SK-N-SH (cell line): ENCODE data around the gene PLIN4.

ENCODE experiments used
- EZH2phosphoT487 ChIP-seq: fragments of 200-600 bp; sonication (generic); IDR thresholded peaks from 2 replicates; pipeline ENCODE4 v1.6.1; 2017; ENCODE audit warnings: low read depth, mixed run types, mild to moderate bottlenecking, antibody characterized with exemption, moderate library complexity, borderline replicate concordance
- POLR2AphosphoS5 ChIP-seq: IDR thresholded peaks from 2 replicates; pipeline ENCODE4 v1.6.1; 2012; ENCODE audit warnings: low read depth, low read length
- RFX5 ChIP-seq: IDR thresholded peaks from 2 replicates; pipeline ENCODE4 v1.6.1; 2012; ENCODE audit warnings: mild to moderate bottlenecking, improper control_type of control experiment, low read length
- SMC3 ChIP-seq: IDR thresholded peaks from 2 replicates; pipeline ENCODE4 v1.6.1; 2012; ENCODE audit warnings: low read depth, low read length, improper control_type of control experiment
- TAF1 ChIP-seq: IDR thresholded peaks from 2 replicates; pipeline ENCODE4 v1.6.1; 2012; ENCODE audit warnings: low read depth, mild to moderate bottlenecking, low read length, moderate library complexity, borderline replicate concordance
- TF ChIP-seq, protein P1 (sequence below): fragments of 200-600 bp; sonication (generic); IDR thresholded peaks from 2 replicates; pipeline ENCODE4 v1.6.1; 2017; ENCODE audit warnings: antibody characterized with exemption, mild to moderate bottlenecking, moderate library complexity
- TF ChIP-seq, protein P2 (sequence below): IDR thresholded peaks from 2 replicates; pipeline ENCODE4 v1.6.1; 2012; ENCODE audit warnings: mild to moderate bottlenecking, low read depth, low read length, moderate library complexity
- TF ChIP-seq, protein P3 (sequence below): IDR thresholded peaks from 2 replicates; pipeline ENCODE4 v1.4.0; 2012; ENCODE audit warnings: low read depth, borderline replicate concordance

DNA sequence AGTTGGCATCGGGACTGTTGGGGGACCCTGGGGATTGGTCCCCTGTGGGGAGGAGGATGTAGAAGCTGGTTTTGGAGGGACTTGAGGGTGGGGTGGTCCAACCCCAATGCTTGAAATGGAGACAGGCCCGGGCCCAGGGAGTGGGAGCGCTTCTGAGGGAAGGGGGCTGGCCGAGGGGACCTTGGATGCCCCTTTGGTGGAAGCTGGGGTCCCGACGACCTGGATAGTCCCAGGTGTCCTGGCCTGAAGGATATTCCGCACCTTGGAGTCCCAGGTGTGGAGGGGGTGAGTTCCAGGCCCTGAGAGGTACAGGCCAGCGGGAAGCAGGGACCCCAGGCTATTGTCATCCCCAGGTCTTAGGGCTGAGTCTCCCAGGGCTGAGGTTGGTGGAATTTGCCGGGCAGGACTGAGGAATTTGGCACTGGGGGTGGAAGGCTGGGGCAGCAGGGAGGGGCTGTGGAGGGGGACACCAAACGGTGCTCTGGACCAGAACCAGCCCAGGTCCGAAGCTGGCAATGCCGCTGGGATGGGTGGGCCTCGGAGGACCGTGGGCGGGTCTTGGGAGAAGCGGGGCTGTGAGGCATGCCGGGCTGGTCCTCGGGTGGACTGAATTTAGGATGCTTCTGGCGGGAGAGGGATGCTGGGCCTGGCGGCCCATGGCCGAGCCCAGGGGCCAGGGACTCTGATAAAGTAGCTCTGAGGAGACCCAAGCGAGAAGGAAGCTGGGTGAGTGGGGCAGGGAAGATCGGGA lies 44.3 kb downstream of the PLIN4 start:
- TF ChIP-seq, protein P1, sequence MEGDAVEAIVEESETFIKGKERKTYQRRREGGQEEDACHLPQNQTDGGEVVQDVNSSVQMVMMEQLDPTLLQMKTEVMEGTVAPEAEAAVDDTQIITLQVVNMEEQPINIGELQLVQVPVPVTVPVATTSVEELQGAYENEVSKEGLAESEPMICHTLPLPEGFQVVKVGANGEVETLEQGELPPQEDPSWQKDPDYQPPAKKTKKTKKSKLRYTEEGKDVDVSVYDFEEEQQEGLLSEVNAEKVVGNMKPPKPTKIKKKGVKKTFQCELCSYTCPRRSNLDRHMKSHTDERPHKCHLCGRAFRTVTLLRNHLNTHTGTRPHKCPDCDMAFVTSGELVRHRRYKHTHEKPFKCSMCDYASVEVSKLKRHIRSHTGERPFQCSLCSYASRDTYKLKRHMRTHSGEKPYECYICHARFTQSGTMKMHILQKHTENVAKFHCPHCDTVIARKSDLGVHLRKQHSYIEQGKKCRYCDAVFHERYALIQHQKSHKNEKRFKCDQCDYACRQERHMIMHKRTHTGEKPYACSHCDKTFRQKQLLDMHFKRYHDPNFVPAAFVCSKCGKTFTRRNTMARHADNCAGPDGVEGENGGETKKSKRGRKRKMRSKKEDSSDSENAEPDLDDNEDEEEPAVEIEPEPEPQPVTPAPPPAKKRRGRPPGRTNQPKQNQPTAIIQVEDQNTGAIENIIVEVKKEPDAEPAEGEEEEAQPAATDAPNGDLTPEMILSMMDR = no peak
- TF ChIP-seq EZH2phosphoT487 = no peak
- TF ChIP-seq, protein P2, sequence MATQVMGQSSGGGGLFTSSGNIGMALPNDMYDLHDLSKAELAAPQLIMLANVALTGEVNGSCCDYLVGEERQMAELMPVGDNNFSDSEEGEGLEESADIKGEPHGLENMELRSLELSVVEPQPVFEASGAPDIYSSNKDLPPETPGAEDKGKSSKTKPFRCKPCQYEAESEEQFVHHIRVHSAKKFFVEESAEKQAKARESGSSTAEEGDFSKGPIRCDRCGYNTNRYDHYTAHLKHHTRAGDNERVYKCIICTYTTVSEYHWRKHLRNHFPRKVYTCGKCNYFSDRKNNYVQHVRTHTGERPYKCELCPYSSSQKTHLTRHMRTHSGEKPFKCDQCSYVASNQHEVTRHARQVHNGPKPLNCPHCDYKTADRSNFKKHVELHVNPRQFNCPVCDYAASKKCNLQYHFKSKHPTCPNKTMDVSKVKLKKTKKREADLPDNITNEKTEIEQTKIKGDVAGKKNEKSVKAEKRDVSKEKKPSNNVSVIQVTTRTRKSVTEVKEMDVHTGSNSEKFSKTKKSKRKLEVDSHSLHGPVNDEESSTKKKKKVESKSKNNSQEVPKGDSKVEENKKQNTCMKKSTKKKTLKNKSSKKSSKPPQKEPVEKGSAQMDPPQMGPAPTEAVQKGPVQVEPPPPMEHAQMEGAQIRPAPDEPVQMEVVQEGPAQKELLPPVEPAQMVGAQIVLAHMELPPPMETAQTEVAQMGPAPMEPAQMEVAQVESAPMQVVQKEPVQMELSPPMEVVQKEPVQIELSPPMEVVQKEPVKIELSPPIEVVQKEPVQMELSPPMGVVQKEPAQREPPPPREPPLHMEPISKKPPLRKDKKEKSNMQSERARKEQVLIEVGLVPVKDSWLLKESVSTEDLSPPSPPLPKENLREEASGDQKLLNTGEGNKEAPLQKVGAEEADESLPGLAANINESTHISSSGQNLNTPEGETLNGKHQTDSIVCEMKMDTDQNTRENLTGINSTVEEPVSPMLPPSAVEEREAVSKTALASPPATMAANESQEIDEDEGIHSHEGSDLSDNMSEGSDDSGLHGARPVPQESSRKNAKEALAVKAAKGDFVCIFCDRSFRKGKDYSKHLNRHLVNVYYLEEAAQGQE = no peak
- TF ChIP-seq, protein P3, sequence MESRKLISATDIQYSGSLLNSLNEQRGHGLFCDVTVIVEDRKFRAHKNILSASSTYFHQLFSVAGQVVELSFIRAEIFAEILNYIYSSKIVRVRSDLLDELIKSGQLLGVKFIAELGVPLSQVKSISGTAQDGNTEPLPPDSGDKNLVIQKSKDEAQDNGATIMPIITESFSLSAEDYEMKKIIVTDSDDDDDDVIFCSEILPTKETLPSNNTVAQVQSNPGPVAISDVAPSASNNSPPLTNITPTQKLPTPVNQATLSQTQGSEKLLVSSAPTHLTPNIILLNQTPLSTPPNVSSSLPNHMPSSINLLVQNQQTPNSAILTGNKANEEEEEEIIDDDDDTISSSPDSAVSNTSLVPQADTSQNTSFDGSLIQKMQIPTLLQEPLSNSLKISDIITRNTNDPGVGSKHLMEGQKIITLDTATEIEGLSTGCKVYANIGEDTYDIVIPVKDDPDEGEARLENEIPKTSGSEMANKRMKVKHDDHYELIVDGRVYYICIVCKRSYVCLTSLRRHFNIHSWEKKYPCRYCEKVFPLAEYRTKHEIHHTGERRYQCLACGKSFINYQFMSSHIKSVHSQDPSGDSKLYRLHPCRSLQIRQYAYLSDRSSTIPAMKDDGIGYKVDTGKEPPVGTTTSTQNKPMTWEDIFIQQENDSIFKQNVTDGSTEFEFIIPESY = no peak
- TF ChIP-seq SMC3 = no peak
- no peak for TF ChIP-seq POLR2AphosphoS5
- TF ChIP-seq TAF1 = no peak
- TF ChIP-seq RFX5 = no peak
